Measurements from ENCODE around the gene PKLR.
A peak's percentile ranks its signal among the peaks of the same experiment; 100 is the strongest.
"Not testable (repeated sequence)": the region's sequence is repeated elsewhere in the genome, so short reads cannot be mapped to it uniquely, and the experiment has no call there.

The PKLR gene

GRCh38 chr1:155301342-155301841 lies at the start of gene PKLR:
TSS of gene PKLR (minus strand) at chr1:155301438. CDS start at chr1:155301395, 43 bp downstream.
- no peak for DNase-seq

- DNase-seq = no peak
These were observed 41.6 kb upstream of the PKLR start for GRCh38 chr1:155342842-155343241.

- DNase-seq = no peak
These were observed 38.4 kb upstream of the PKLR start for GRCh38 chr1:155339515-155340097.

- no peak for DNase-seq
These were observed 33.7 kb upstream of the PKLR start for GRCh38 chr1:155334962-155335361.

GRCh38 chr1:155329980-155330598 lies 28.9 kb upstream of the PKLR start:
- no peak for DNase-seq

- not testable (repeated sequence) for DNase-seq
These were observed 27.6 kb upstream of the PKLR start for GRCh38 chr1:155328856-155329255.

GRCh38 chr1:155327981-155328380 lies 26.7 kb upstream of the PKLR start:
- no peak for DNase-seq

GRCh38 chr1:155326631-155327037 lies 25.4 kb upstream of the PKLR start:
- DNase-seq = no peak

- DNase-seq = no peak
These were observed 24.8 kb upstream of the PKLR start for GRCh38 chr1:155326020-155326526.

GRCh38 chr1:155325603-155325893 lies 24.3 kb upstream of the PKLR start:
- no peak for DNase-seq

GRCh38 chr1:155324717-155325602 lies 23.7 kb upstream of the PKLR start:
- DNase-seq = peak; percentile 85

GRCh38 chr1:155324037-155324716 lies 22.9 kb upstream of the PKLR start:
- DNase-seq = peak; percentile 91

GRCh38 chr1:155323729-155324036 lies 22.4 kb upstream of the PKLR start:
- peak; percentile 70 for DNase-seq

- peak; percentile 93 for DNase-seq
These were observed 21.9 kb upstream of the PKLR start for GRCh38 chr1:155322953-155323728.

- DNase-seq = no peak
These were observed 21.3 kb upstream of the PKLR start for GRCh38 chr1:155322571-155322952.

GRCh38 chr1:155321639-155322503 lies 20.6 kb upstream of the PKLR start:
- DNase-seq = no peak

- no peak for DNase-seq
These were observed 19.7 kb upstream of the PKLR start, which contains the start of gene RUSC1 for GRCh38 chr1:155320661-155321617. TSS of gene RUSC1 (plus strand) at chr1:155320894. CDS start at chr1:155321774, 880 bp downstream.

GRCh38 chr1:155320252-155320651 lies 19.0 kb upstream of the PKLR start:
- no peak for DNase-seq

GRCh38 chr1:155319536-155319935 lies 18.3 kb upstream of the PKLR start:
- DNase-seq = no peak

GRCh38 chr1:155318082-155318481 lies 16.8 kb upstream of the PKLR start:
- no peak for DNase-seq

Measured in 8988T (cell line).